Heart left ventricle (tissue), 13 donors: ENCODE data around the gene PGAP6.

ENCODE experiments used
- POLR2A ChIP-seq, 2 donors: fragments of 450-650 bp; IDR thresholded peaks; one replicate each; pipeline ENCODE4 v1.6.1; 2017; ENCODE audit warnings: antibody characterized with exemption in 2 of 2, mild to moderate bottlenecking in 2 of 2, moderate library complexity in 2 of 2
- TF ChIP-seq, protein P1 (sequence below), 12 donors: fragments of 200-600 bp; sonication (generic) in 4 of 12; IDR thresholded peaks; one replicate each; pipeline versions ENCODE4 v1.5.0 to v1.8.0; 2018 to 2022; ENCODE audit warnings: antibody characterized with exemption in 12 of 12, mild to moderate bottlenecking in 5 of 12
- donor health status: ischemic (EF 13 %, LVEDD 7.1; RV severe dilation, severe dysfunction).
- donor health status: DM: no; HTN: yes; CAD: no.
- donor health status: DM: no; HTN: no; CAD: no.
- donor health status: ischemic (EF 25% LVEDD 6.9; RV normal size, moderate dysfunction).
- donor health status: ischemic (EF 25% LVEDD 5.7; RV mildly dilated, moderate dysfunction).
- donor health status: ischemic (EF 35%, LVEDD 5.7; RV mildly dilated, moderate dysfunction).
- donor health status: nonischemic (EF 11% LVEDD 7.7; RV severe dilation, severe dysfunction).
- donor health status: DM: yes; HTN: yes; CAD: no.
- donor health status: PGD.
- donor health status: ischemic (EF 29% LVEDD 5.4; RV normal size, mild dysfunction).
- donor health status: nonischemic (EF 23%, LVEDD 6.1; RV moderate dilation, normal function).

GRCh38 chr16:368388-369158 is 13.2 kb downstream of the PGAP6 start:
- TF ChIP-seq, protein P1, sequence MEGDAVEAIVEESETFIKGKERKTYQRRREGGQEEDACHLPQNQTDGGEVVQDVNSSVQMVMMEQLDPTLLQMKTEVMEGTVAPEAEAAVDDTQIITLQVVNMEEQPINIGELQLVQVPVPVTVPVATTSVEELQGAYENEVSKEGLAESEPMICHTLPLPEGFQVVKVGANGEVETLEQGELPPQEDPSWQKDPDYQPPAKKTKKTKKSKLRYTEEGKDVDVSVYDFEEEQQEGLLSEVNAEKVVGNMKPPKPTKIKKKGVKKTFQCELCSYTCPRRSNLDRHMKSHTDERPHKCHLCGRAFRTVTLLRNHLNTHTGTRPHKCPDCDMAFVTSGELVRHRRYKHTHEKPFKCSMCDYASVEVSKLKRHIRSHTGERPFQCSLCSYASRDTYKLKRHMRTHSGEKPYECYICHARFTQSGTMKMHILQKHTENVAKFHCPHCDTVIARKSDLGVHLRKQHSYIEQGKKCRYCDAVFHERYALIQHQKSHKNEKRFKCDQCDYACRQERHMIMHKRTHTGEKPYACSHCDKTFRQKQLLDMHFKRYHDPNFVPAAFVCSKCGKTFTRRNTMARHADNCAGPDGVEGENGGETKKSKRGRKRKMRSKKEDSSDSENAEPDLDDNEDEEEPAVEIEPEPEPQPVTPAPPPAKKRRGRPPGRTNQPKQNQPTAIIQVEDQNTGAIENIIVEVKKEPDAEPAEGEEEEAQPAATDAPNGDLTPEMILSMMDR (IDR thresholded peaks at IDR 0.05): no peak
- no peak for TF ChIP-seq POLR2A (IDR thresholded peaks at IDR 0.05)
